Measurements from ENCODE around the gene SNX8.

The SNX8 gene

GRCh38 chr7:2219606-2220005, 94.6 kb downstream of the SNX8 start:
- no peak for DNase-seq

DNA sequence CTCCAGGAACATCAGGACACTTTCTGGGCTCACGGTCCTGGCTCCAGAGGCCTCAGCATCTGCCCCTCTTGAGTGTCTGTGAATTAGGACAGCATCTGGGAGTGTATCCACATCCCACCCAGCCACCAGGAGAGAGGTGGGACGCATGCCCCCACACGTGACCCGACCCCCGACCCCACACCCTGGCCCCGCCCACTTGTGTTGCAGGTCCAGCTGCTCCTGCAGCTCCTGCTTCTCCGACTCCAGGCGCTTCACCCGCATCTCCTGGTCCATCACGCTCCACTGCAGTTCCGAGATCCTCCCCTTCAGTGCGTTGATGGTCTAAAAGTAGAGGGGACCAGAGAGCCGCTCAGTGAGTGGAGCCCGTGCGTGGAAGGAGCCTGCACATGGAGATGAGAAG, 95.1 kb downstream of the SNX8 start:
- no peak for DNase-seq

- no peak for DNase-seq
Measured at GRCh38 chr7:2218444-2218785, 95.8 kb downstream of the SNX8 start.

- DNase-seq = no peak
Measured at GRCh38 chr7:2217716-2218443, 96.4 kb downstream of the SNX8 start.

DNA sequence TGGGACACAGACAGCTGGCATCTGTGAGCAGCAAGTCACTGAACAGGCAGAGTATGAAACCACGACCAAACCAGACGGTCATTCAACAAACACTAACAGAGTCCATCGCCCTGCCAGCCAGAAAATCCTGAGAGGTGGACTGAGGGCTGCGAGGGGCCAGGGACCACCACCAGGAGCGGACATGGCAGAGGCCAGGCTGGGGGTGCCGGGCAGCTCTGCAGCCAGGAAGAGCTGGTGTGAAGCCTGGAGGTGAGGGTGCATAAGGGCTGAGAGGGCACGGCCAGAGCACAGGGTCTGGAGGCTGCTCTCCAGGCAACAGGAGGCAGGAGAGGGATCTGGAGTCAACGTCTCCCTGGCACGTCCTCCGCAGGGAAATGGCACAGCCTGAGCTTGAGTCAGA, 97.0 kb downstream of the SNX8 start:
- no peak for DNase-seq

DNA sequence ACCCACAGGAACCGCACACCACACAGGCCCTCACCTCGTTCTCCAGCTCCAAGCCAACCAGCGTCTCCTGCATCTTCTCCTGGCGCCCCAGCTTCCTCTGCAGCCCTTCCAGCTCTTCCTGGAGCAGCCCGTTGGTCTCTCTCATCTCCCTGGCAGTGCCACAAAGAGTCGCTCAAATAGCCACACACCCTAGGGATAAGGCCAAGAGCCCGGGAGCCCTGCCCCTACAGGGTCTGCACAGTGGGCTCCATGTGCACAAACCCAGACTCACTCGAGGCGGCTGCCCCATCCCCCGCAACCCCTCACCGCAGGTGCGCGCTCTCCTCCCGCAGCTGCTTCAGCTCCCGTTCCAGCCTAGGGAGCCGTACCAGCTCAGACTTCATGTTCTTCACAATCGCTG, 98.4 kb downstream of the SNX8 start:
- DNase-seq = no peak

DNA sequence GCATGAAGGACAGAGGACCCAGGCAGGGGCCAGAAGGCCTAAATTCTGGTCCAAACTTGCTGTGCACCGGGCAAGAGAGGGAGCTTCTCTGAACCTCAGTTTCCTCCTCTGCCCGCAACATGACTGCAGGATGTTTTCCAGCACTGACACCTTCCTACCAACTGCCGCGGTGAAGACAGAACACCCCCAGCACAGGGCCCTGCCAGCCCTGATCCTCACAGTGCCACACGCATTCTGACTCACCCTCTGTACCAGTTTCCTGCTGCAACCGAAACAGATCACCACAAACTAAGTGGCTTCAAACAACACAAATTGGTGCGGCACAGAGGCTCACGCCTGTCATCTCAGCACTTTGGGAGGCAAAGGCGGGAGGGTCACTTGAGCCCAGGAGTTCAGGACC, 99.6 kb downstream of the SNX8 start:
- DNase-seq = no peak

DNA sequence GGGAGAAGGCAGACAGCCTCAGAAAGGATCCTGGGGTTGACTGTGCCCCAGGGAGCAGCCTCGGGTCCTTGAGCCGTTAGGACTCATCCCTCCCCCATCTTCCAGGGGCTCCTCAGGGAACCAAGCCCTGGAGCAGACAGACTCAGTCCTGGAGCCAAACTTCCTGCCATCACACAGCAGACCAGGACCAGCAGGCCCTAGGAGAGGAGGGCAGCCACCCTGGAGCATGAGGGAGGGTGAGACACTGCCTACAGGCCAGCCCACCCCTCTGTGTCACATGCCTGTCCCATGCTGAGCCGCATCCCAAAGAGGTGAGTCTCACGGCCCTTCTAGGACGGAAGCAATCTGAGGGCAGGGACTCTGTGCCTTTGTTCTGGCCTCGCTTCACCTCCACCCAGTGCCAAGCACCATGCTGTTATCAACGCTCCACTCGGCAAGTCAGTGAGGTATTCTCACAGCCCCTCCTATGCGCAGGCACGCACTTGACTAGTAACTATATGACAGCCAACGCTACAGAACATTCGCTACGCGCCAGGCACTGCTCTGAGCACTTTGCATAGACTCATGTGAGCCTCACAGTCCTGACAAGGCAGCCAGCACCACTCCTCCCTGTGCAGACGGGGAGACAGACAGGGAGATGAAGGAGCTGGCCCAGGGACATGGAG, 100.6 kb downstream of the SNX8 start:
- no peak for DNase-seq

GRCh38 chr7:2212906-2213305, 101.3 kb downstream of the SNX8 start:
- no peak for DNase-seq

GRCh38 chr7:2211926-2212325, 102.3 kb downstream of the SNX8 start:
- DNase-seq = no peak

GRCh38 chr7:2211259-2211880, 102.9 kb downstream of the SNX8 start:
- DNase-seq = no peak

DNA sequence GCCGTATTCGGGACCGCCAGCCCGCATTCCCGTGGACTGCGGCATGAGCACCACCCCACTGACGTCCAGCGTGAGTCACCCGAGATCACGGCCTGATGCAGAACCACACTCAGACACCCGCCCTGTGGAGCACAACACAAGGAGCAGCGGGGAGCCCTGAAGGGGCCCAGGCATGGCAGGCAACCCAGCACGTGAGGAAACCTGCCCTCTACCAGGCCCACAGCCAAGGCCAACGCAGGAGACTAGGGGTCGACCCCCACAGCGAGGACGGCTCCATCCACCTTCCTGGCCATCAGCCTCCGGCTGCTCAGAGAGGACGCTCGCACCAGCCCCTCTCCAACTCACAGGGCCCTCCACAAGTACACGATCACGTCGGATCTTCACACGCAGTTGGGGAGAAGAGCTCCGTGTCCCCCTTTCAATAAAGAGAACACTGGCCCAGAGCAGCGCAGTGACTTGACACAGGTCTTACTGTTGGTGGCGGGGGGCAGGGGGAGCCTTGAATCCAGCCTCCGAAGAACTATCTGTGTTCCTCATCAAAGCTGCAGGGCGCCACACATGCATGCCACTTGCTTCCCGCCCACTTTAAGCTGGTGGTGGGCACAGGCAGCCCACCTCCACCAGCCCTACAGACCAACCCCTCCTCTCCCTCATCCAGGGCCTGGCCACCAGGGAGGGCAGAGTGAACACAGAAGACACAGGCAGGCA, 103.5 kb downstream of the SNX8 start:
- no peak for DNase-seq

- DNase-seq = no peak
Measured at GRCh38 chr7:2209961-2210323, 104.3 kb downstream of the SNX8 start.

- peak in 1 of 4 experiments; percentile 11 for DNase-seq
Measured at GRCh38 chr7:2209146-2209960, 104.9 kb downstream of the SNX8 start.

DNA sequence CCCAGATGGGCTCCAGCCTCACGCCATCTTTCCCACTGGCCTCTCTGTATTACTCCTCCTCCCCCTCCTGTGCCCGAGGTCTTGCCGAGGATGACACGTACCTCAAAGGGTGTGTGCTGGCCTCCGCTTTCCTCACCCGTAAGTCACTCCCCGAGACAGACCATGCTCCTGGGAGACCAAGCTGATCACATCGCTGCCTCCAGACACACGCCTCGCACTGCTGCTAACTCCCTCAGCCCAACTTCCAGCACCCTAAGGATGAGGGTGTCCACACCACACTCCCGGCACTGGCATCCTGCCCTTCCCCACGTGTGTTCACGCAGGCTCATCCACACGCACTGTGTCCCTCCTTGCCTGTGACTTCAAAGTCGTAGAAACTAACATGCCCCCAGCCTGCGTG, 105.5 kb downstream of the SNX8 start:
- no peak for DNase-seq

DNA sequence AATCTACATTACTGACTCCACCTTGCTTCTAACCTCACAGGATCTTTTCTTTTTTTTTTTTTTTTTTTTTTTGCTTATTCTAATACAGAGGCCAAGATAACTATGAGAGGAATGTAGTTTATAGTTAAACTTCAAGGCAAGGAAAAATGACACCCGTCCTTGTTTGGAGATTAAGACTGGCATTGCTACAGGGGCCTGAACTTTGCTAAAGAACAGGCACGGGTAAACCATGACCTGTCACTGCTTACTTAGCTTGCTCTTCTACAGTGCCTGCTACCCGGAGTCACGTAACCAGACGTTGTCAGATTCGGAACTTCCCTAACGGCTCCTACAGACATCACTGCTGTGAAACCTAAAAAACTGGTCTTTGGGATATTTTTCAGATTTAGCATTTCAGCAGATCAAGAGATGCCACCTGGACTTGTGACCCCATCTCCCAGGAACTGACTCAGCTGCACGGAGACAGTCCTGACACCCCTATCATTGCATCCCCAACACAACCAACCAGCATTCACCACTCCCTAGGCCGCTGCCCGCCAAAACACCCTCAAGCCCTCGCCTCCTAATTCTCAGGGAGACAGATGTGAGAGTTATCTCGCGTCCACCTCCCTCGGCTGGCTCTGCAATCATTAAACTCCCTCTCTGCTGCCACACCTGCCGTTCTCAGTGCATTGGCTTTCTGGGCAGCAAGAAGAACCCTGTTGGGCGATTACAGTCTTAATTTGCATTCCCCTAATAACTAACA, 109.0 kb downstream of the SNX8 start:
- DNase-seq = no peak

- DNase-seq = no peak
Measured at GRCh38 chr7:2204446-2204845, 109.8 kb downstream of the SNX8 start.

GRCh38 chr7:2203766-2204300, 110.4 kb downstream of the SNX8 start:
- DNase-seq = no peak

GRCh38 chr7:2202901-2203765, 111.1 kb downstream of the SNX8 start:
- no peak for DNase-seq

DNA sequence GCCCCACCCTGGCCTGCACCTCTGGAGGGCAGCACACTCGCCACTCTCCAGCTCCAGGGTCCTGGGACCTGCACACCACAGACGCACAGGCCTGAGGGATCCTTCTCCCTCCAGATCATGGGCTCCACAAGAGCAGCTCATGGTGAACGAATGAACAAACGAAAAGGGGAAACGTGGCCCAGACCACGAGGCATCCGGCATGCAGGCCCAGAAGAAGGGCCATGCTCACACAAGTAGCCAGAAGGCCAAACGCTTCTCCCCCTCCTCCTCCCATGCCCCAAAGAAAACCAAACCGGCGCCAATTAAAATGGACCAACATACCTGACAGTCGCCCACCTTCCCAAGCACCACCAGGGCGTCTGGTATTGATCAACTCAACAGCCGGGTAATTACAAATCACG, 111.9 kb downstream of the SNX8 start:
- DNase-seq = no peak
